ENCODE data around the gene TFF1.

The TFF1 gene

GRCh38 chr21:42404539-42404938, 38.2 kb upstream of the TFF1 start:
- TF ChIP-seq SNAI2 (CRISPR knock-in tag; IDR thresholded peaks at IDR 0.05) (no peak), PPARA (CRISPR knock-in tag; IDR thresholded peaks at IDR 0.05; ENCODE audit: borderline replicate concordance) (no peak), ISL1 (CRISPR knock-in tag; IDR thresholded peaks at IDR 0.05) (no peak), ZNF565 (CRISPR knock-in tag; conservative IDR thresholded peaks at IDR 0.05; ENCODE audit: low read depth) (no peak)
- ATAC-seq = no peak

- no peak for ATAC-seq
- no peak for TF ChIP-seq ISL1 (CRISPR knock-in tag; IDR thresholded peaks at IDR 0.05)
- no peak for TF ChIP-seq ZC3H10 (CRISPR knock-in tag; IDR thresholded peaks at IDR 0.05)
- TF ChIP-seq CSRNP3 (CRISPR knock-in tag; IDR thresholded peaks at IDR 0.05) = no peak
- TF ChIP-seq OSR1 (CRISPR knock-in tag; IDR thresholded peaks at IDR 0.05) = no peak
- TF ChIP-seq, protein P1, sequence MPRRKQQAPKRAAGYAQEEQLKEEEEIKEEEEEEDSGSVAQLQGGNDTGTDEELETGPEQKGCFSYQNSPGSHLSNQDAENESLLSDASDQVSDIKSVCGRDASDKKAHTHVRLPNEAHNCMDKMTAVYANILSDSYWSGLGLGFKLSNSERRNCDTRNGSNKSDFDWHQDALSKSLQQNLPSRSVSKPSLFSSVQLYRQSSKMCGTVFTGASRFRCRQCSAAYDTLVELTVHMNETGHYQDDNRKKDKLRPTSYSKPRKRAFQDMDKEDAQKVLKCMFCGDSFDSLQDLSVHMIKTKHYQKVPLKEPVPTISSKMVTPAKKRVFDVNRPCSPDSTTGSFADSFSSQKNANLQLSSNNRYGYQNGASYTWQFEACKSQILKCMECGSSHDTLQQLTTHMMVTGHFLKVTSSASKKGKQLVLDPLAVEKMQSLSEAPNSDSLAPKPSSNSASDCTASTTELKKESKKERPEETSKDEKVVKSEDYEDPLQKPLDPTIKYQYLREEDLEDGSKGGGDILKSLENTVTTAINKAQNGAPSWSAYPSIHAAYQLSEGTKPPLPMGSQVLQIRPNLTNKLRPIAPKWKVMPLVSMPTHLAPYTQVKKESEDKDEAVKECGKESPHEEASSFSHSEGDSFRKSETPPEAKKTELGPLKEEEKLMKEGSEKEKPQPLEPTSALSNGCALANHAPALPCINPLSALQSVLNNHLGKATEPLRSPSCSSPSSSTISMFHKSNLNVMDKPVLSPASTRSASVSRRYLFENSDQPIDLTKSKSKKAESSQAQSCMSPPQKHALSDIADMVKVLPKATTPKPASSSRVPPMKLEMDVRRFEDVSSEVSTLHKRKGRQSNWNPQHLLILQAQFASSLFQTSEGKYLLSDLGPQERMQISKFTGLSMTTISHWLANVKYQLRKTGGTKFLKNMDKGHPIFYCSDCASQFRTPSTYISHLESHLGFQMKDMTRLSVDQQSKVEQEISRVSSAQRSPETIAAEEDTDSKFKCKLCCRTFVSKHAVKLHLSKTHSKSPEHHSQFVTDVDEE (CRISPR knock-in tag; IDR thresholded peaks at IDR 0.05) = no peak
- no peak for TF ChIP-seq RARB (CRISPR knock-in tag; IDR thresholded peaks at IDR 0.05)
- TF ChIP-seq ZNF8 (CRISPR knock-in tag; IDR thresholded peaks at IDR 0.05) = no peak
- TF ChIP-seq ZFP30 (CRISPR knock-in tag; IDR thresholded peaks at IDR 0.05) = no peak
- no peak for TF ChIP-seq TOX (CRISPR knock-in tag; IDR thresholded peaks at IDR 0.05; ENCODE audit: borderline replicate concordance)
- TF ChIP-seq CSDC2 (CRISPR knock-in tag; IDR thresholded peaks at IDR 0.05) = no peak
- no peak for TF ChIP-seq BACH2 (CRISPR knock-in tag; IDR thresholded peaks at IDR 0.05; ENCODE audit: borderline replicate concordance)
- TF ChIP-seq, protein P2, sequence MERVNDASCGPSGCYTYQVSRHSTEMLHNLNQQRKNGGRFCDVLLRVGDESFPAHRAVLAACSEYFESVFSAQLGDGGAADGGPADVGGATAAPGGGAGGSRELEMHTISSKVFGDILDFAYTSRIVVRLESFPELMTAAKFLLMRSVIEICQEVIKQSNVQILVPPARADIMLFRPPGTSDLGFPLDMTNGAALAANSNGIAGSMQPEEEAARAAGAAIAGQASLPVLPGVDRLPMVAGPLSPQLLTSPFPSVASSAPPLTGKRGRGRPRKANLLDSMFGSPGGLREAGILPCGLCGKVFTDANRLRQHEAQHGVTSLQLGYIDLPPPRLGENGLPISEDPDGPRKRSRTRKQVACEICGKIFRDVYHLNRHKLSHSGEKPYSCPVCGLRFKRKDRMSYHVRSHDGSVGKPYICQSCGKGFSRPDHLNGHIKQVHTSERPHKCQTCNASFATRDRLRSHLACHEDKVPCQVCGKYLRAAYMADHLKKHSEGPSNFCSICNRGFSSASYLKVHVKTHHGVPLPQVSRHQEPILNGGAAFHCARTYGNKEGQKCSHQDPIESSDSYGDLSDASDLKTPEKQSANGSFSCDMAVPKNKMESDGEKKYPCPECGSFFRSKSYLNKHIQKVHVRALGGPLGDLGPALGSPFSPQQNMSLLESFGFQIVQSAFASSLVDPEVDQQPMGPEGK (CRISPR knock-in tag; IDR thresholded peaks at IDR 0.05; ENCODE audit: borderline replicate concordance) = no peak
- TF ChIP-seq TCF4 (CRISPR knock-in tag; IDR thresholded peaks at IDR 0.05; ENCODE audit: borderline replicate concordance) = no peak
- no peak for TF ChIP-seq SNAI2 (CRISPR knock-in tag; IDR thresholded peaks at IDR 0.05)
- TF ChIP-seq ESRRG (CRISPR knock-in tag; IDR thresholded peaks at IDR 0.05) = no peak
- no peak for TF ChIP-seq ZNF565 (CRISPR knock-in tag; conservative IDR thresholded peaks at IDR 0.05; ENCODE audit: low read depth)
- TF ChIP-seq POU6F1 (CRISPR knock-in tag; IDR thresholded peaks at IDR 0.05; ENCODE audit: borderline replicate concordance, low read depth) = no peak
- no peak for TF ChIP-seq ARNTL (CRISPR knock-in tag; IDR thresholded peaks at IDR 0.05; ENCODE audit: borderline replicate concordance, low read depth)
Observed at GRCh38 chr21:42403611-42404231, 37.4 kb upstream of the TFF1 start, which contains the start of gene UBASH3A. TSS of gene UBASH3A (plus strand) at chr21:42403902. CDS start at chr21:42403946, 44 bp downstream.

GRCh38 chr21:42401820-42402251, 35.5 kb upstream of the TFF1 start:
- TF ChIP-seq CSRNP3 (CRISPR knock-in tag; IDR thresholded peaks at IDR 0.05) (no peak), ZC3H10 (CRISPR knock-in tag; IDR thresholded peaks at IDR 0.05) (no peak), ESRRG (CRISPR knock-in tag; IDR thresholded peaks at IDR 0.05) (no peak), ARNTL (CRISPR knock-in tag; IDR thresholded peaks at IDR 0.05; ENCODE audit: borderline replicate concordance, low read depth) (no peak)
- TF ChIP-seq, protein P2 (CRISPR knock-in tag; IDR thresholded peaks at IDR 0.05; ENCODE audit: borderline replicate concordance) = no peak
- ATAC-seq = no peak

Measured in SK-N-SH treated with all-trans-retinoic acid at 6 μM for 48 hours (cell line).